Measurements from ENCODE around the gene STK17B. TPM values are rescaled to one million over a fixed set of nuclear protein-coding genes. Genes with fewer than 3 reads are reported as not detected.
A peak's percentile ranks its signal among the peaks of the same experiment; 100 is the strongest.

STK17B gene
- total RNA-seq, 3 donors from 2014 or later = 30.3 to 55.7 (median 55.1) TPM

- no peaks in the 10 kb centered on the region for H3K4me1 ChIP-seq (ENCODE audit: low read depth)
- intact Hi-C loops (cut with DNase I, micrococcal nuclease) = no loop called here
- TF ChIP-seq CTCF (IDR thresholded peaks at IDR 0.05) = no peak
- DNase-seq (no peak), ATAC-seq (no peak)
- H3K36me3 ChIP-seq (ENCODE audit: low read depth) = no peaks in the 10 kb centered on the region
- no peaks in the 10 kb centered on the region for H3K9me3 ChIP-seq
- H3K4me3 ChIP-seq = no peak overlapping the region
These were observed 34.6 kb upstream of the STK17B start for GRCh38 chr2:196205881-196206435.

- intact Hi-C loops (cut with DNase I, micrococcal nuclease) = no loop called here
- Histone ChIP-seq H3K36me3 (ENCODE audit: low read depth) (no peaks in the 10 kb centered on the region), H3K9me3 (no peaks in the 10 kb centered on the region), H3K4me3 (no peak overlapping the region), H3K4me1 (ENCODE audit: low read depth) (no peaks in the 10 kb centered on the region)
- DNase-seq = no peak
- no peak for ATAC-seq
- no peak for TF ChIP-seq CTCF (IDR thresholded peaks at IDR 0.05)
These were observed 33.8 kb upstream of the STK17B start for GRCh38 chr2:196205011-196205766.

- ATAC-seq = no peak
- H3K36me3 ChIP-seq (ENCODE audit: low read depth) = no peaks in the 10 kb centered on the region
These were observed 30.0 kb upstream of the STK17B start for GRCh38 chr2:196201229-196202009.

GRCh38 chr2:196200557-196200956, 29.2 kb upstream of the STK17B start:
- H3K4me3 ChIP-seq = no peak overlapping the region
- no peaks in the 10 kb centered on the region for H3K9me3 ChIP-seq
- intact Hi-C loops (cut with DNase I, micrococcal nuclease) = no loop called here
- DNase-seq (no peak), ATAC-seq (peak; percentile 71)
- no peaks in the 10 kb centered on the region for H3K36me3 ChIP-seq (ENCODE audit: low read depth)
- no peaks in the 10 kb centered on the region for H3K4me1 ChIP-seq (ENCODE audit: low read depth)
- TF ChIP-seq CTCF (IDR thresholded peaks at IDR 0.05) = no peak

More at GRCh38 chr2:196201229-196202009, 30.0 kb upstream of the STK17B start:
- no peak overlapping the region for H3K4me3 ChIP-seq
- no peak for TF ChIP-seq CTCF (IDR thresholded peaks at IDR 0.05)
- no peak for DNase-seq
- H3K9me3 ChIP-seq = no peaks in the 10 kb centered on the region
- no peaks in the 10 kb centered on the region for H3K4me1 ChIP-seq (ENCODE audit: low read depth)
- intact Hi-C loops (cut with DNase I, micrococcal nuclease) = no loop called here

- intact Hi-C loops (cut with DNase I, micrococcal nuclease) = no loop called here
- TF ChIP-seq CTCF (IDR thresholded peaks at IDR 0.05) = no peak
- H3K36me3 ChIP-seq (ENCODE audit: low read depth) = no peaks in the 10 kb centered on the region
- H3K4me1 ChIP-seq (ENCODE audit: low read depth) = no peaks in the 10 kb centered on the region
- DNase-seq = no peak
- no peaks in the 10 kb centered on the region for H3K9me3 ChIP-seq
- no peak for ATAC-seq
- H3K4me3 ChIP-seq = no peak overlapping the region
These were observed 24.4 kb upstream of the STK17B start for GRCh38 chr2:196195758-196196157.
